ENCODE data around the gene PARD3B. TPM values are rescaled to one million over a fixed set of nuclear protein-coding genes. Genes with fewer than 3 reads are reported as not detected.

PARD3B gene
- total RNA-seq, 1 donor from 2014 or later: not detected

- Mint-ChIP-seq H3K4me3 (no peak overlapping the region), H3K27ac (no peak overlapping the region), H3K27me3 (no peaks in the 10 kb centered on the region), H3K36me3 (ENCODE audit: low read depth) (no peaks in the 10 kb centered on the region), H3K4me1 (no peaks in the 10 kb centered on the region), H3K9me3 (no peaks in the 10 kb centered on the region)
- TF ChIP-seq CTCF (IDR thresholded peaks at IDR 0.05): no peak
- CTCF ChIA-PET: no interaction called here
- ATAC-seq (ENCODE audit: low read depth) (no peak), DNase-seq (no peak)
- POLR2A ChIA-PET: no interaction called here
- intact Hi-C loops (cut with micrococcal nuclease): no loop called here
Measured at GRCh38 chr2:204504594-204504993, 40.7 kb upstream of the PARD3B start.

- Mint-ChIP-seq H3K27ac (no peak overlapping the region), H3K4me3 (no peak overlapping the region)
- no peak for ATAC-seq (ENCODE audit: low read depth)
Measured at GRCh38 chr2:204505488-204505887, 39.8 kb upstream of the PARD3B start.

GRCh38 chr2:204505946-204506345, 39.3 kb upstream of the PARD3B start:
- DNase-seq: no peak
- Mint-ChIP-seq H3K9me3 (no peaks in the 10 kb centered on the region), H3K4me1 (no peaks in the 10 kb centered on the region), H3K27ac (no peak overlapping the region), H3K4me3 (no peak overlapping the region), H3K27me3 (no peaks in the 10 kb centered on the region), H3K36me3 (ENCODE audit: low read depth) (no peaks in the 10 kb centered on the region)
- TF ChIP-seq CTCF (IDR thresholded peaks at IDR 0.05): no peak
- CTCF ChIA-PET: no interaction called here
- ATAC-seq (ENCODE audit: low read depth): no peak
- intact Hi-C loops (cut with micrococcal nuclease): no loop called here
- POLR2A ChIA-PET: no interaction called here

More at GRCh38 chr2:204505488-204505887, 39.8 kb upstream of the PARD3B start:
- Mint-ChIP-seq H3K27me3 (no peaks in the 10 kb centered on the region), H3K36me3 (ENCODE audit: low read depth) (no peaks in the 10 kb centered on the region), H3K9me3 (no peaks in the 10 kb centered on the region), H3K4me1 (no peaks in the 10 kb centered on the region)
- intact Hi-C loops (cut with micrococcal nuclease): no loop called here
- DNase-seq: no peak
- TF ChIP-seq CTCF (IDR thresholded peaks at IDR 0.05): no peak
- ChIA-PET POLR2A (no interaction called here), CTCF (no interaction called here)

- Mint-ChIP-seq H3K9me3 (no peaks in the 10 kb centered on the region), H3K27ac (no peak overlapping the region), H3K36me3 (ENCODE audit: low read depth) (no peaks in the 10 kb centered on the region), H3K4me3 (no peak overlapping the region), H3K4me1 (no peaks in the 10 kb centered on the region), H3K27me3 (no peaks in the 10 kb centered on the region)
- ATAC-seq (ENCODE audit: low read depth) (no peak), DNase-seq (no peak)
- TF ChIP-seq CTCF (IDR thresholded peaks at IDR 0.05): no peak
- ChIA-PET POLR2A (no interaction called here), CTCF (no interaction called here)
- intact Hi-C loops (cut with micrococcal nuclease): no loop called here
Measured at GRCh38 chr2:204507636-204508035, 37.6 kb upstream of the PARD3B start.

- TF ChIP-seq CTCF (IDR thresholded peaks at IDR 0.05): no peak
- intact Hi-C loops (cut with micrococcal nuclease): no loop called here
- Mint-ChIP-seq H3K36me3 (ENCODE audit: low read depth) (no peaks in the 10 kb centered on the region), H3K9me3 (no peaks in the 10 kb centered on the region), H3K27me3 (no peaks in the 10 kb centered on the region), H3K27ac (no peak overlapping the region), H3K4me3 (no peak overlapping the region), H3K4me1 (no peaks in the 10 kb centered on the region)
- CTCF ChIA-PET: no interaction called here
- POLR2A ChIA-PET: no interaction called here
- DNase-seq (no peak), ATAC-seq (ENCODE audit: low read depth) (no peak)
Measured at GRCh38 chr2:204510709-204511420, 34.4 kb upstream of the PARD3B start.

Data from activated B cell treated with CpG ODN at 0.5 μM for 24 hours (primary cell).